ENCODE measurements around the gene MSL3.

MSL3 gene

DNA sequence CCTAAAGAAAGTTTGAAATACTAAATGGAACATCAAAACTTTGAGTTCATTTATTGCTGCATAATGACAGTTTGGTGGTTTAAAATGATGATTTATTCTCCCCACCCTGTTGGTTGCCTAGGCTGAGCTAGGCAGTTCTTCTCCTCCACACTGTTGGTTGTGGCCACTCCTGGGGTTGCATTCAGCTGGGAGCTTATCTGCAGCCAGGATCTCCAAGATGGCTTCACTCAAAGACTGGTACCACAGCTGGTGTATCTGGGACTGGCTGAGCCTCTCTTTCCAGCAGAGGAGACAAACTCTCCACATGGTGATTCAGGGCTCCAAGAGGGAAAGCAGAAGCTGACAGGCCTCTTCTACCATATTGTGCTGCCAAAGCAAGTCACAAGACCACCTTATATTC, 33.1 kb downstream of the MSL3 start (continued):
- TF ChIP-seq TSHZ1 (tag by site-specific recombination; IDR thresholded peaks at IDR 0.05; ENCODE audit: borderline replicate concordance) (no peak), ZNF580 (tag by site-specific recombination; IDR thresholded peaks at IDR 0.05) (no peak), BCL11A (tag by site-specific recombination; IDR thresholded peaks at IDR 0.05; ENCODE audit: low read depth) (no peak), YY1 (tag by site-specific recombination; IDR thresholded peaks at IDR 0.05) (no peak), ZNF664 (tag by site-specific recombination; IDR thresholded peaks at IDR 0.05) (no peak), ZNF837 (tag by site-specific recombination; IDR thresholded peaks at IDR 0.05) (no peak), SETDB1 (IDR thresholded peaks at IDR 0.05; ENCODE audit: insufficient read length, low read length) (no peak), ZNF560 (tag by site-specific recombination; IDR thresholded peaks at IDR 0.05; ENCODE audit: borderline replicate concordance) (no peak)
- TF ChIP-seq, protein P1, sequence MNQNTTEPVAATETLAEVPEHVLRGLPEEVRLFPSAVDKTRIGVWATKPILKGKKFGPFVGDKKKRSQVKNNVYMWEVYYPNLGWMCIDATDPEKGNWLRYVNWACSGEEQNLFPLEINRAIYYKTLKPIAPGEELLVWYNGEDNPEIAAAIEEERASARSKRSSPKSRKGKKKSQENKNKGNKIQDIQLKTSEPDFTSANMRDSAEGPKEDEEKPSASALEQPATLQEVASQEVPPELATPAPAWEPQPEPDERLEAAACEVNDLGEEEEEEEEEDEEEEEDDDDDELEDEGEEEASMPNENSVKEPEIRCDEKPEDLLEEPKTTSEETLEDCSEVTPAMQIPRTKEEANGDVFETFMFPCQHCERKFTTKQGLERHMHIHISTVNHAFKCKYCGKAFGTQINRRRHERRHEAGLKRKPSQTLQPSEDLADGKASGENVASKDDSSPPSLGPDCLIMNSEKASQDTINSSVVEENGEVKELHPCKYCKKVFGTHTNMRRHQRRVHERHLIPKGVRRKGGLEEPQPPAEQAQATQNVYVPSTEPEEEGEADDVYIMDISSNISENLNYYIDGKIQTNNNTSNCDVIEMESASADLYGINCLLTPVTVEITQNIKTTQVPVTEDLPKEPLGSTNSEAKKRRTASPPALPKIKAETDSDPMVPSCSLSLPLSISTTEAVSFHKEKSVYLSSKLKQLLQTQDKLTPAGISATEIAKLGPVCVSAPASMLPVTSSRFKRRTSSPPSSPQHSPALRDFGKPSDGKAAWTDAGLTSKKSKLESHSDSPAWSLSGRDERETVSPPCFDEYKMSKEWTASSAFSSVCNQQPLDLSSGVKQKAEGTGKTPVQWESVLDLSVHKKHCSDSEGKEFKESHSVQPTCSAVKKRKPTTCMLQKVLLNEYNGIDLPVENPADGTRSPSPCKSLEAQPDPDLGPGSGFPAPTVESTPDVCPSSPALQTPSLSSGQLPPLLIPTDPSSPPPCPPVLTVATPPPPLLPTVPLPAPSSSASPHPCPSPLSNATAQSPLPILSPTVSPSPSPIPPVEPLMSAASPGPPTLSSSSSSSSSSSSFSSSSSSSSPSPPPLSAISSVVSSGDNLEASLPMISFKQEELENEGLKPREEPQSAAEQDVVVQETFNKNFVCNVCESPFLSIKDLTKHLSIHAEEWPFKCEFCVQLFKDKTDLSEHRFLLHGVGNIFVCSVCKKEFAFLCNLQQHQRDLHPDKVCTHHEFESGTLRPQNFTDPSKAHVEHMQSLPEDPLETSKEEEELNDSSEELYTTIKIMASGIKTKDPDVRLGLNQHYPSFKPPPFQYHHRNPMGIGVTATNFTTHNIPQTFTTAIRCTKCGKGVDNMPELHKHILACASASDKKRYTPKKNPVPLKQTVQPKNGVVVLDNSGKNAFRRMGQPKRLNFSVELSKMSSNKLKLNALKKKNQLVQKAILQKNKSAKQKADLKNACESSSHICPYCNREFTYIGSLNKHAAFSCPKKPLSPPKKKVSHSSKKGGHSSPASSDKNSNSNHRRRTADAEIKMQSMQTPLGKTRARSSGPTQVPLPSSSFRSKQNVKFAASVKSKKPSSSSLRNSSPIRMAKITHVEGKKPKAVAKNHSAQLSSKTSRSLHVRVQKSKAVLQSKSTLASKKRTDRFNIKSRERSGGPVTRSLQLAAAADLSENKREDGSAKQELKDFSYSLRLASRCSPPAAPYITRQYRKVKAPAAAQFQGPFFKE (tag by site-specific recombination; IDR thresholded peaks at IDR 0.05; ENCODE audit: borderline replicate concordance), result no peak
- TF ChIP-seq, protein P2, sequence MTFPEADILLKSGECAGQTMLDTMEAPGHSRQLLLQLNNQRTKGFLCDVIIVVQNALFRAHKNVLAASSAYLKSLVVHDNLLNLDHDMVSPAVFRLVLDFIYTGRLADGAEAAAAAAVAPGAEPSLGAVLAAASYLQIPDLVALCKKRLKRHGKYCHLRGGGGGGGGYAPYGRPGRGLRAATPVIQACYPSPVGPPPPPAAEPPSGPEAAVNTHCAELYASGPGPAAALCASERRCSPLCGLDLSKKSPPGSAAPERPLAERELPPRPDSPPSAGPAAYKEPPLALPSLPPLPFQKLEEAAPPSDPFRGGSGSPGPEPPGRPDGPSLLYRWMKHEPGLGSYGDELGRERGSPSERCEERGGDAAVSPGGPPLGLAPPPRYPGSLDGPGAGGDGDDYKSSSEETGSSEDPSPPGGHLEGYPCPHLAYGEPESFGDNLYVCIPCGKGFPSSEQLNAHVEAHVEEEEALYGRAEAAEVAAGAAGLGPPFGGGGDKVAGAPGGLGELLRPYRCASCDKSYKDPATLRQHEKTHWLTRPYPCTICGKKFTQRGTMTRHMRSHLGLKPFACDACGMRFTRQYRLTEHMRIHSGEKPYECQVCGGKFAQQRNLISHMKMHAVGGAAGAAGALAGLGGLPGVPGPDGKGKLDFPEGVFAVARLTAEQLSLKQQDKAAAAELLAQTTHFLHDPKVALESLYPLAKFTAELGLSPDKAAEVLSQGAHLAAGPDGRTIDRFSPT (tag by site-specific recombination; IDR thresholded peaks at IDR 0.05), result no peak
- TF ChIP-seq, protein P3, sequence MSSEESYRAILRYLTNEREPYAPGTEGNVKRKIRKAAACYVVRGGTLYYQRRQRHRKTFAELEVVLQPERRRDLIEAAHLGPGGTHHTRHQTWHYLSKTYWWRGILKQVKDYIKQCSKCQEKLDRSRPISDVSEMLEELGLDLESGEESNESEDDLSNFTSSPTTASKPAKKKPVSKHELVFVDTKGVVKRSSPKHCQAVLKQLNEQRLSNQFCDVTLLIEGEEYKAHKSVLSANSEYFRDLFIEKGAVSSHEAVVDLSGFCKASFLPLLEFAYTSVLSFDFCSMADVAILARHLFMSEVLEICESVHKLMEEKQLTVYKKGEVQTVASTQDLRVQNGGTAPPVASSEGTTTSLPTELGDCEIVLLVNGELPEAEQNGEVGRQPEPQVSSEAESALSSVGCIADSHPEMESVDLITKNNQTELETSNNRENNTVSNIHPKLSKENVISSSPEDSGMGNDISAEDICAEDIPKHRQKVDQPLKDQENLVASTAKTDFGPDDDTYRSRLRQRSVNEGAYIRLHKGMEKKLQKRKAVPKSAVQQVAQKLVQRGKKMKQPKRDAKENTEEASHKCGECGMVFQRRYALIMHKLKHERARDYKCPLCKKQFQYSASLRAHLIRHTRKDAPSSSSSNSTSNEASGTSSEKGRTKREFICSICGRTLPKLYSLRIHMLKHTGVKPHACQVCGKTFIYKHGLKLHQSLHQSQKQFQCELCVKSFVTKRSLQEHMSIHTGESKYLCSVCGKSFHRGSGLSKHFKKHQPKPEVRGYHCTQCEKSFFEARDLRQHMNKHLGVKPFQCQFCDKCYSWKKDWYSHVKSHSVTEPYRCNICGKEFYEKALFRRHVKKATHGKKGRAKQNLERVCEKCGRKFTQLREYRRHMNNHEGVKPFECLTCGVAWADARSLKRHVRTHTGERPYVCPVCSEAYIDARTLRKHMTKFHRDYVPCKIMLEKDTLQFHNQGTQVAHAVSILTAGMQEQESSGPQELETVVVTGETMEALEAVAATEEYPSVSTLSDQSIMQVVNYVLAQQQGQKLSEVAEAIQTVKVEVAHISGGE (tag by site-specific recombination; conservative IDR thresholded peaks at IDR 0.05; ENCODE audit: low read depth), result no peak
